HS-27A (cell line): ENCODE data around the gene MACIR.

Experiments
- DNase-seq: peaks from one replicate; pipeline ENCODE4 v3.0.0-alpha.2; 2012; ENCODE audit warnings: low read depth, missing footprints

MACIR gene

DNA sequence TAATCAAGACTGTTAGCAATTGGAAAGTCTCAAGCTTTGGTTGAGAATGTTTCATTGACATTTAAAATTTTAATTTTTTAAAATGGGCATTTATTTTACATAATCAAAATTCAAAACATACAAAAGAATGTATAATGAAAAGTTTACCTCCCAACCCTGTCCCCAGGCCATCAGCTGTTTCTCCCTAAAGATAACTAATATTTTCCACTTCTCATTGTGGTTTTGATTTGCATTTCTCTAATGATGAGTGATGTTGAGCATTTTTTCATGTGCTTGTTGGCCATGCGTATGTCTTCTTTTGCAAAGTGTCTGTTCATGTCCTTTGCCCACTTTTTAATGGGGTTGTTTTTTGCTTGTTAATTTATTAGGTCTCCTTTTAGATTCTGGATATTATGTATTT lies 11.4 kb upstream of the MACIR start:
- no peak for DNase-seq

DNA sequence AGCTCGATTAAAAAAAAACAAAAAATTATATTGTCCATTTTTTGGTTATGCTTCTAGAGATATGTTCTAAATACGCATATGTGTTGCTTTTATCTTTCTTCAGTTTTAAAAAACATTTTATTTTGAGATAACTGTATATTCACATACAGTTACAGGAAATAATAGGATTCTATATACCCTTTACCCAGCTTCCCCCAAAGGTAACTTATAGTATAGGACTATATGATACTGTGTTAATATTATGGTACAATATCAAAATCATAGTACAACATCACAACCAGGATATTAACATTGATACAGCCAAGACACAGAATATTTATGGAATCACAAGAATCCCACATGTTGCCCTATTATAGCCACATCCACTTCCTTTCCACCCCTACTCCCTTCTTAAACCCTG lies 9.5 kb upstream of the MACIR start:
- DNase-seq: no peak

DNA sequence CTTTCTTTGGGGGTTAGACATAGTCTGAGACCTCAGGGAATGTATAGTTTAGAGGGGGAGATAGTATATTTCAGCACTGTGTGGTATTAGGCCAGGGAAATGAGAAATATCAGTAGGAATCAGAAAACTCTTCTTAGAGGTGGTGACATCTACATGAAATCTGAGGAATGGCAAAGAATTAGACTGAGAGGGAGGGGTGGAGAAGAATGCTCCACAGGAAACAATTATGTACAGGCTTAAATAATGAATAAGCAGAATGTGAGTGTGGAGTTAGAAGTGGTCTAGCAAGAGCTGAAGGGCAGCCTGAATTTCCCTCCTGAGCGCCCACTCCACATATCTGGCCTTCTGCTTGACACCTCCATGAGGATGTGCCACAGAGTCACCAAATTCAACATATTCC lies 3.6 kb upstream of the MACIR start:
- no peak for DNase-seq

DNA sequence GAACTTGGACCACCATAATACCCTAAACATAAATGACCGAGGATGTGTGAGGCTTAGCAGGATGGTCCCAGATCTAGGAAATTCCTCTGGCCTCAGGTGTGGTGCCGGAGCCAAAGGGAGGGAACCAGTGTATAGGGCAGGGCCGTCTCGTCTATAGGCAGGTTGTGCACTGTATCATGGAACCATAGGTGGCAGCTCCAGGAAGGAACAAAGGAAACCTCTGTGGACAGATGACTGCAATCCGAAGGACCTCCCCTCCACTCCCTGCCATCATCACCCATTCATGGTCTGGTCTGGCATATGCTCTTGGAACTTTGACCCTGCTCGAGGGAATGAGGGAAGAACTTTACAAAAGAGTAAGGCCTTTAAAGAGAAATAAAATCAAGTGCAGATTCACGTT lies 2.9 kb upstream of the MACIR start:
- no peak for DNase-seq

DNA sequence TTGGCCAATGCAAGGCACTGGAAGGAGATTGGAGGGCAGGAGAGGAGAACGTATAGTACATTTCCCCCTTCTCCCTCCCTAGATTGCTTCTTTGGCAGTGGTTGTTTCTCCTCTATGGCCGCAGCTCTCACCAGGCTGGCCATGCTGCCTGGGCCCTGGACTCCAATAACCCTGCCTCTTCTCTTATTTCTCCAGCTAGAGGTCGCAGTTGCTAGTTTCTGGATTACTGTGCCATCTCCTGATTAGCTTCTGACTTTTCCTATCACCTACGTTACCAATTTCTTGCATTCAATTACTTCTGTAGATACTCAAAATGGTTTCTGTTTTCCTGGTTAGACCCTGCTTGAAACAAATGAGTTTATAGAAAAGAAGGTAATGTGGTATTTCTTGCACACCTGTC lies 2.4 kb upstream of the MACIR start:
- no peak for DNase-seq

DNA sequence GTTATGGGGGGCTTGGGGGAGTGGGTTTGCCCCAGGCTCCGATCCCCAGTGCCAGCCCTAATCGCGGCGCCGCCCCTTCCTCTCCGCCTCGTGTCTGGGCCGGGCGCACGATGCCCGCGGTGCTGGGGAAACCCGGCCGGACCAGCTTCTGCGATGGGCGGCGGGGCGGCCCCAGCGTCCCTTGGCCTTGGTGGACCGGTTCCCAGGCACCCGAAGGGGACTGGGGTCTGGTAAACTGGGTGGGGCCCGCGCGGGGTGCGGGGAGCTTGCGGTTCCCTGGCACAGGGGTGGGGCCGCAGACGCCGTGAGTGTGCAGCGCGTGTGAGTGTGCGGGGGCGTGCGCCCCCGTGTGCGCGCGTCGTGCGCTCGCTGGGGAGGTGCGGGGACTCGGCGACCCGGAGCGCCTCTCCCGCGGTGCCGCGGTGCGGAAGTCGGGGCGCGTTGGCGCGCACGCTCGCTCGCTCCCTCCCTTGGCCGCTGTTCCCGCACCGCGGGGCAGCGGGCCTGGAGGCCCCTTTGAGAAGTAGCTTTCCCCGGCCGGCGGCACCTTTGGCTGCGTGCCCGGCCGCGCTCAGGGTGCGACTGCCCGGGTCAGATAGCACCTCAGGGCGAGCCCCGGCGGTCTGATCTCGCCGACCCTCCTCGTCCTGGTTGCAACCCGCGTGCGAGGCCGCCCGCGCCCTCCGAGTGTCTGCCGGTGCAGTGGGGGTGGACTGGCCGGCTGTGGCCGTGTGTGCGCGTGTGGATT lies 568 bp downstream of the MACIR start:
- peak; percentile 26 for DNase-seq

DNA sequence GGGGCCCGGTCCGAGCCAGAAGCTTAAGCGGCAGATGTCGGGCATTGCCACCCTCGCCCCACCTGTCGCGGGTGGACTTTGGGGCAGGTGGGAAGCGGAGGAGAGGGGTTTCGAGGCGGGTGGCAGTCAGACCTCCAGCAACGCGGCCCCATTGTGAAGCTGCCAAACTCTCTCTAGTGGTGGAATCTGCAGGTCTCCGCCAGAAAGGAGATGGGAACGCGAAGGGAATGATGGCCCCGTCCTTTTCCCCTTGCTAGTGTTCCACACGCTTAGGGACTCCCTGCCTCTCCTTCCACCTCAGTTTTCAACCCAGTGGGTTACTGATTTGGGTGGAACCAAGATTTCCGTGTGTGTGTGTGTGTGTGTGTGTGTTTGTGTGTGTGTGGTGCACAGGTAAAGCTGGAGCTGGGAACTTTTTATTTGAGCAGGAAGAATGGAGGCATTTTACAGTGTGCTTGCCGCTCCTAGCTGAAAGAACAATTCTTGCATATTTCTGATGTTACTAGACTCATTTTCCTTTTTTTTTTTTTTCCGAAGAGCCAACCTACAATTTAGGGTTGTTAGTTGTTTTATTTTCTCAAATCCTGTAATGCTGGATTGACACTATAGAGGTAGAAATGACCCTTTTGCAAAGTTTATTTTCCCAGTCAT lies 1.3 kb downstream of the MACIR start:
- no peak for DNase-seq

DNA sequence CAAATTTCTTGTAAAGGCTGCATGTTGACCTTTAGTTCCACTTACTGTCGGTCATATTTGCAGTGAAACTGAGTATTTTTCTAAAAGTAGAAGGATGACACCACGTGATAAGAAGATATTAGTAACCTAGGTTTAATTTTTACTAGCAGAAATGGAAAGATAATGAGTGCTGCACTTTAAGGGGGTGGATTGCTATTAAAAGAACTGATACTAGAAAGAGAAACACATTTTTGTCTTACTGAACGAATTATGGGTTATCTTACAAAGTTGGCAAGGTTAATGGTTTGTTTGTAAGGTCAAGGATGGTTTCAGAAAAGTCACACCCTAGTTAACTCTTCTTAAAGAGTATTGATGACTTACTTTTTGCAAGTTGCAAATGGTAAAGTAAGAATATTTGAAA lies 2.4 kb downstream of the MACIR start:
- no peak for DNase-seq

DNA sequence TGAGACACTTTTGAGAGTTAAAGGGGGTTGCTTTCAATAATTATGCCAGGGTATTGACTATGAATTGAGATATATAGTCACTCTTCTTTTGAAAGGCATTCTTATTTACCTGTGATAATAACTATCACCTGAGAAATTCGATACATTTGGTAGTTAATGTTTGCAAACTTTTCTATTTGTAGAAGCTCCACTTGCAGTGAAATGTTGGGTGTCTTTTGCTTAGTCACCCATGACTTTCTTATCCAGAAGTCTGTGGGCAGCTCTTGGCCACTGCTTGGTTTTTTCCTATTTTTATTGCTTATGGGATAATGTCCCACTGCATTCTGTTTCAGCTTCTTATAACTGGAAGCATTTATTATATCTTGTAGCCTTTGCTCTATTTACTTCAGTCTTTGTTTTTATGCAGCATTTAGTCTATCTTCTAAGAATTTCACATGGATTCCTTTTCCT lies 3.9 kb downstream of the MACIR start:
- DNase-seq: no peak

DNA sequence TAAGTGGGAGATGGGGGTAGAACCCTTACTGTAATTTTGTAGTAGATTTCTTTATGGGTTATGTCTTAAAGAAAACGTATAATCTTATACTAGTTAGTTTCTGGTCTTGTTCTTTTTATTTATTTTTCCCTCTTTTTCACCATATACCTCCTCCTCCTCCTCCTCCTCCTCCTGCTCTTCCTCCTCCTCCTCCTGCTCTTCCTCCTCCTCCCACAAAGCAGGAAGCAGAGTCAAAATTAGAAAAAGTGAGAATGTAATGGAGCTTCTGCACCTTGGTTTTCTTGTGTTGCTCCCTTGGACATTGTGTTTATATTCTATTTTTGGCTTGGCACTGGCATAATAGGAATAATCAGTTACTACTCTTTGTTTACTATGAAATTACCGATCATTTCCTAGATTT lies 4.5 kb downstream of the MACIR start:
- DNase-seq: no peak

DNA sequence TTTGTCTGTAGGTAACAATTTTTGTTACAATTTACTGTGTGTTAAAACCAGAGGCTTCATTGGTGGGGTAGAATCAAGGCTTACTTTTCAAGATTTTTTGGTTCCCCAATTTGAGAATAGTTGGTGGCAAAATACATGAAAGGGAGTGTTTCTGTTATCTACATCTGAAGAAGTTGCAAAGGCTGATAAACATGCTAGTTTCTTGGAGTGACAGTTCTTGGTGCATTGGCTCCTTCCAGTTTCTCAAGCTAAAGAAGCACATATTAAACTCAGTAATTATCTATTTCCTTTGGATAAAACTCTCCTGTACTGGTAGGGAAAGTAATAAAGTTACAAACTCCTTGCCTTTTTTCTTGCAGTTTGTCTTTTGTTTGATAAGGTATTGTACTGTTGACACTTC lies 5.9 kb downstream of the MACIR start:
- DNase-seq: no peak

DNA sequence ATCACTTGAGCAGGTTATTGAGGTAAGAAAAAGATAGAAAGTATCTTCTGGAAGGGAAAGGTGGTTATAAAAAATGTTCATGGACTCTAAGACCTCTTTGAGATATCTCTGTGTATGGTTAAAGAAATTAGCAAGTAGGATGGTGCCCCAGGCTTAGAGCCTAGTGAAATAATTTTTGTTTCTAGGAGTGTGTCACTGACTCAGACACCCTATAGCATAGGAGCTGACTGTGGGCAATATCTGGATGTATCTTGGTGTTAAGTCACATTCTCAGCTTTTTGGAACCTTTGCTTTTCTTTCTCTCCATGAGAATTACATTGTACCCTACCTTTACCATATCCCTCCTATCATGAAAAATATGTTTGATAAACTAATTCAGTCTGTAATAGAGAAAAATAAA lies 12.0 kb downstream of the MACIR start:
- no peak for DNase-seq

DNA sequence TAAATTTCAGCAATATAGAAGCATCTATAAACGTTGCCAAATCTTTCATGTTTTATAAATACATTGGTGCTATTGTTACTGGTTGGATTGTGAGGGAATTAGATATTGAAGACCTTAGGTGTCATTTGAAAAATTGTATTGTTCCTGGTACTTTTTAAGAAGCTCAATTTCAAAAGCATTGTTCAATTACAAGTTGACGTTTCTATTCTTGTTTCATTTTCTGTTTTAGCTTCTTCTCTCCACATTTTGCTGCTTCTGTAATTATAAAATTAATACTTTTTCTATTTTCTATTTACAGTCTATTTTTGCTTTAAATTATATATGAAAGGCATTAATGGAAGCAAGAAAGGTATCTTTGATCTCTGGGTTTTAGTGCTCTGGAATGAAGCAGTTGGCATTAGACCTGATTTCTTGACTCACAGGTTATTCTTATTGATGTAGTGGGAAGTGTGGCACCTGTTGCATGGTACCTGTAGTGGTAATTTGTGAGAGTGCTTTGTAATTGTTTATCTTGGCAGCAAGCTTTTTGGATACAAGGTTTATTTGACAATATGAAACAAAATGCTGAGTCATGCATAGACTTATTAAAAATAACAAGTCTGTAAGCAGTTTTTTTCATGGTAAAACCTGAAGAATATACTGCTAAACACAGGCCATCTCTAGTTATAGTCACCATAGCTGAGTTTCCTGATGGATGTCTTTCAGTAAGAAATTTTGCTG lies 13.2 kb downstream of the MACIR start:
- DNase-seq: no peak

DNA sequence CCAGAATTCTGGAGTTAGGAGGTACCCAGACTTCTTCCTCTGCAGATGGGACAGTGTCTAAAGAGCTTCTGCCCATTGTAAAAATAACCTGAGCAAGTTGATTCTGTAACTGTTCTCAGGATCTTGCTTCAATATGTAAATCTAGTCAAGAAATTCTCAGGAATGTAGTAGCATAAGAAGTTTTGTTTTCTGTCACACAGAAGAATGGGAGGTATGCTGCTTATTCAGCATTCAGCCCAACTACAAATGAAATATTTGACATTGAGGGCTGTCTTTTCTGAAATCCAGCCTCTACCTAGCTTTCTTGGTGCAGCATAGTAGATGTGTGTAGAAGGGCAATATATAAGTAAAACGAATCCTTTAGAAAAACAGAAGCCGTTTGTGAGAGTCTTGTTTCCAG lies 13.8 kb downstream of the MACIR start:
- no peak for DNase-seq

DNA sequence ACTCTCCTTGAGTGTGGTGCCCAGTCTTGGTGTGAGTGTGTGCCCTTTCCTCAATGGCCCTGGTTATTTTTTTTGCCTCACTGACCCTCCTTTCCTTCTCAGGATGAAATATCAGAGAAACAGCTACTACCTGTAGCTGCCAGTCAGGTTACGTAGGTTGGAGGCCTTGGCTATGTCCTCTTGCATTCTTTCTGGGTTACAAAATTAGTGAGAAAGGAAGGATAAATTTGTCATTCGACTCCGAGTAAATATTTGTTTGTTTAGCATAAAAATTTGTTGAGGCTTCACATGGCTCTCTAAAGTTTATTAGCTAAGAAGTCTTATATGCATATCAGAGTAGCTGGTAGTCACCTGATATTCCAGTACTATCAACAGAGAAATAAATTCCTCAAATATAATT lies 15.4 kb downstream of the MACIR start:
- DNase-seq: no peak

DNA sequence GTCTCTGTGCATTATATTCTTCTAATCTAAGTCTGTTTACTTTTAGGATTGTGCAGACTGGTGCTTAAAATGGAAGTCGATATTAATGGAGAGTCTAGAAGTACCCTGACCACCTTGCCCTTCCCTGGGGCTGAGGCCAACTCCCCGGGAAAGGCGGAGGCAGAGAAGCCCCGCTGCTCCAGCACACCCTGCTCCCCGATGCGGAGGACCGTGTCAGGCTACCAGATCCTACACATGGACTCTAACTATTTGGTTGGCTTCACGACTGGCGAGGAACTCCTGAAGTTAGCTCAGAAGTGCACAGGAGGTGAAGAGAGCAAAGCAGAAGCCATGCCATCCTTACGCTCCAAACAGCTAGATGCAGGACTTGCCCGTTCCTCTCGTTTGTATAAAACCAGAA lies 17.3 kb downstream of the MACIR start:
- no peak for DNase-seq

DNA sequence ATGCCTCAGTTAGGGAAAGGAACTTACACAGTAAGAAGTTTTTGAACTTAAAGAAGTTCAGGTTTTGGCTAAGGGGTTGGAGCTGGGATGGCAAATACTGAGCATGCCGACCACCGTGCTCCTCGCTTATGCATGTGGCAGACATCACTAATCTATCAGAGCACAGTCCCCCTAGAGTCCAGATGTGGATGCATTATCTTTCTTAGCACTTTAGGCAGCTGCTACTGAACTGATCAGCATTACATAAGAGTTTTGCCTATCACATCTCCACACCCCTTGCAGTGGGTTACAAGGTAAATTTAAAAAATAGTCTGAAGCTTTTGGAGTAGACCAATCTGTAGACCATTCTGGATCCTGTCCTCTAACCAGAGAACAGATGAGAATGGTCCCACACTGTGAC lies 22.4 kb downstream of the MACIR start:
- DNase-seq: no peak

DNA sequence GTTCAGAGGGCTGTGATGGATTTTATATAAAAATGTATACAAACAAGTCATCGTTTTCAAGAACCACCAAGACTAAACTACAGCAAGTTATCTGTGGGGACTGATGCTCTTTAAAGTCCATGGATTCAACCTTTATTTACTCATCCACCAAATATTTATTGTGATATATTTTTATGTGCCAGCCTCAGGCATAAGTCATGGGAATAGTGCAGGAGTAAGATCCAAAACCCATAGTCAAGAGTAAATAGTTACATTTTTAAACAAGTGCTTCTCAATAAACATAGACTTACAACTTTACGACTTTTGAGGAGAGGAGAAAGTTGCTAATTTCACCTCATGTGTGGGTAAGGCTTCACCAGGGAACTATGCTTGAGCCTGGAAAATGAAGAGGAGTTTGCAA lies 24.6 kb downstream of the MACIR start:
- DNase-seq: no peak

DNA sequence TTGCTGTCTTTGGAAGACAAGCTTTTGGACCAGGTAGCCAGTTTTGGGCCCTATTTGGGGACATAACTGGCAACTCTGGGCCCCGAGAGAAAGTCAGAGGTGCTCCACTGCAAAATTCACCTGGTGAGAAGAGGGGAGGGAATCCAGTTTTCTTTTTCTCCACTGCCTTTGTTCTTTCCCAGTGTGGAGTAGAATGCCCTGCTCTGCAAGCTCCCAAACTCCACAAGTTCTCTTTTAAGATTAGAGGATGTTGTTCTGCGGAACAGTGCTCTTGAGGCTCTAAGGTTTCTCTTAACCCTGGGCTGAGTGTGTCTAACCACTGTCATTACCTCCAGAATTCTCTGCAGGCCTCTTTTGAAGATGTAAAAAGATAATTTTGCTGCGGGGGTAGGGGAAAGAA lies 25.3 kb downstream of the MACIR start:
- no peak for DNase-seq

DNA sequence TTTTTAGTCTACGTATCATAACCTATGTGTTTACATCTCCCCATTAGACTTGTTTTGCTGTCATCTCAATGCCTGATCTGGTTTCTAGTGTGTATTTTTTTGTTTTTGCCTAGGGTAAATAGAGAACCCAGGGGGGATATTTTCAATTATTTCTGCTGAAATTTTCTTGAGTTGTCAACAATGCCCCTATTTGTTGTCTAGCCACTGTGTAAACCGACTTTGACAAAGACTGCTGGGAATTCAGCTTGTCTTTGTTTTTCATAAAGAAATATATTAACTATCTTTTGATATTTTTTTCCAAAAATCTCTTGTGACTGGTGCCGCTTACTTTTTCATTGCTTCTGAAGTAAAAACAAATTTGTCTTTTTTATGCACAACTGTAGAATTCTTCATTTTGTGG lies 28.1 kb downstream of the MACIR start:
- DNase-seq: no peak

DNA sequence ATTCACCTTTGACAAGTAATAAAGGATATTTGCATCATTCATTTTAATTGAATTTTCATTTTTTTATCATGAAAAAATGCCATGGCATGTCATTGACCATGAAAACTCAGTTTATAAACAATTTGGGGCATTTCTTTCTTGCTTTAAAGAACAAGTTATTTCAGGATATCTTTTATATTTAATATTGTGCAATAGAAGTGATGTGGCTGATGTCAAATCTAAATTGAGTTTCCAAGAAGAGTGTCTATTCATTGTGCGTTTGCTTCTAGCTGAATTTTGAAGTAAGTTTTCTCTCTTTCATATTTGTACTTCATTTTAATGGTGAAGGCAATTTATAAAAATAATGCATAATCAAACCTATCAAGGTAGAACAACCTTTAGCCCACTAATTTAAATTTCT lies 30.5 kb downstream of the MACIR start:
- no peak for DNase-seq

DNA sequence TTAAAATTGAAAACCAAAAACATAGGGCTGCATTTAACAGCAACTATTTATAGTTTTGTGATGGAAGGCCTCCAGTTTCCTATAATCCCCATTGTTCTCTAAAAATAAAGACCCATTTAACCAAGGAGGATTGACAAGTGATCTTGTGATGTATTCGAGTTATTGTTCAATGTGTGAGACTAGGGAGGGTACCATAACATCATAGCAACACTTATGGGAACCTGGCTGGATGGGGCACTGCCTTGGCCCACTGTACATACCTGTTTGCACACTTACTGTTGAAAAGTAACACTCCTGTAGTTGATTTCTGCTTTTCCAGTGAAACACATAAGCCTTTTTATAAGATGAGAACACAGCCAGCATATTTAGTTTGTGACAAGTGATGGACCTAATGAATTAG lies 32.3 kb downstream of the MACIR start:
- DNase-seq: no peak

DNA sequence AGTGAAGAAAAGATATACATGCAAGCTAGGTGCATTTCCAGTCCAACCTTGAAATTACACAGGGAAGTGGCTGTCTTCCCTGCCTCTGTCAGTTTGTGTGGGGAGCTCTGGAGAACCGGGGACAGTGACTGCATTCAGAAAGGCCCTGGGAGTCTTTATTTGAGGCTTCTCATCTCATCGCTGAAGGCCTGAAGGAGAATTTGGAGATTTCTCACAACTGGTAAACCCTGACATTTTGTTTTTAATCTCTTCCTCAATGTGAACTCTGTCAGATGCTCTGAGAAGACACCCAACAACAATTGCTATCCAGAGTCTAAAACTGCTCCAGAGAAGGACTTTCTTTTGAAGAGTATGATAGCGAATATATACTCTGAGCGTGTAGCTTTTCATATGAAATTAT lies 33.0 kb downstream of the MACIR start:
- DNase-seq: no peak
